Measurements from ENCODE around the gene STX10.

The STX10 gene

GRCh38 chr19:13095393-13095784, 54.8 kb downstream of the STX10 start:
- Histone ChIP-seq H3K27ac (ENCODE audit: low read depth, low read length) (no peak overlapping the region), H3K4me1 (ENCODE audit: control insufficient read depth, insufficient read depth, low read length) (peaks cover 34% of the 10 kb centered on the region), H3K36me3 (ENCODE audit: control insufficient read depth, insufficient read depth, low read length) (no peaks in the 10 kb centered on the region), H3K27me3 (ENCODE audit: control insufficient read depth, insufficient read depth, low read length) (peaks cover 84% of the 10 kb centered on the region), H3K9ac (ENCODE audit: low read length) (no peak overlapping the region), H3K4me3 (ENCODE audit: low read depth, low read length) (peak overlapping the region; percentile 61), H3K9me3 (ENCODE audit: control insufficient read depth, insufficient read depth, low read depth, low read length) (no peaks in the 10 kb centered on the region)

- H3K27me3 ChIP-seq (ENCODE audit: control insufficient read depth, insufficient read depth, low read length) = peaks cover 79% of the 10 kb centered on the region
- H3K9me3 ChIP-seq (ENCODE audit: control insufficient read depth, insufficient read depth, low read depth, low read length) = no peaks in the 10 kb centered on the region
- H3K4me1 ChIP-seq (ENCODE audit: control insufficient read depth, insufficient read depth, low read length) = peaks cover 34% of the 10 kb centered on the region
- H3K27ac ChIP-seq (ENCODE audit: low read depth, low read length) = no peak overlapping the region
- no peaks in the 10 kb centered on the region for H3K36me3 ChIP-seq (ENCODE audit: control insufficient read depth, insufficient read depth, low read length)
- H3K4me3 ChIP-seq (ENCODE audit: low read depth, low read length) = peak overlapping the region; percentile 61
- no peak overlapping the region for H3K9ac ChIP-seq (ENCODE audit: low read length)
These were observed 55.3 kb downstream of the STX10 start for GRCh38 chr19:13094771-13095392.

GRCh38 chr19:13094106-13094504, 56.1 kb downstream of the STX10 start:
- Histone ChIP-seq H3K9ac (ENCODE audit: low read length) (no peak overlapping the region), H3K27me3 (ENCODE audit: control insufficient read depth, insufficient read depth, low read length) (peaks cover 75% of the 10 kb centered on the region), H3K4me3 (ENCODE audit: low read depth, low read length) (peak overlapping the region; percentile 61; the same call in 1 of the 2 replicates), H3K4me1 (ENCODE audit: control insufficient read depth, insufficient read depth, low read length) (peaks cover 34% of the 10 kb centered on the region), H3K9me3 (ENCODE audit: control insufficient read depth, insufficient read depth, low read depth, low read length) (no peaks in the 10 kb centered on the region), H3K27ac (ENCODE audit: low read depth, low read length) (no peak overlapping the region), H3K36me3 (ENCODE audit: control insufficient read depth, insufficient read depth, low read length) (no peaks in the 10 kb centered on the region)
